Measurements from ENCODE around the gene ZC2HC1C. TPM values are rescaled to one million over a fixed set of nuclear protein-coding genes. Genes with fewer than 3 reads are reported as not detected.

The ZC2HC1C gene
- total RNA-seq, 1 experiment from 2014 or later: 0.21 TPM

Other genes with a start within 250 kb of the ZC2HC1C start
- gene PROX2, start 193.5 kb upstream of the ZC2HC1C start, total RNA-seq (2014; rRNA removed; shearing (Covaris generic)): not detected in 2 replicates
- 26.1 and 29.9 TPM in 2 replicates for gene DLST, start 187.7 kb upstream of the ZC2HC1C start, total RNA-seq (2014; rRNA removed; shearing (Covaris generic))
- not detected in 2 replicates for gene RPS6KL1, start 146.4 kb upstream of the ZC2HC1C start, total RNA-seq (2014; rRNA removed; shearing (Covaris generic))
- 2.6 and 3.1 TPM in 2 replicates for gene PGF, start 114.0 kb upstream of the ZC2HC1C start, total RNA-seq (2014; rRNA removed; shearing (Covaris generic))
- 51.0 and 90.5 TPM in 2 replicates for gene EIF2B2, start 66.7 kb upstream of the ZC2HC1C start, total RNA-seq (2014; rRNA removed; shearing (Covaris generic))
- 6.6 and 11.8 TPM in 2 replicates for gene MLH3, start 18.2 kb upstream of the ZC2HC1C start, total RNA-seq (2014; rRNA removed; shearing (Covaris generic))
- gene ACYP1, start 5.6 kb upstream of the ZC2HC1C start, total RNA-seq (2014; rRNA removed; shearing (Covaris generic)): 9.7 and 14.8 TPM in 2 replicates
- gene NEK9, start 57.4 kb downstream of the ZC2HC1C start, total RNA-seq (2014; rRNA removed; shearing (Covaris generic)): 0.06 and 0.12 TPM in 2 replicates
- 364 and 433 TPM in 2 replicates for gene TMED10, start 107.0 kb downstream of the ZC2HC1C start, total RNA-seq (2014; rRNA removed; shearing (Covaris generic))
- gene FOS, start 209.2 kb downstream of the ZC2HC1C start, total RNA-seq (2014; rRNA removed; shearing (Covaris generic)): 21.5 and 22.0 TPM in 2 replicates